ENCODE results near the gene EPHA1.

The EPHA1 gene

DNA sequence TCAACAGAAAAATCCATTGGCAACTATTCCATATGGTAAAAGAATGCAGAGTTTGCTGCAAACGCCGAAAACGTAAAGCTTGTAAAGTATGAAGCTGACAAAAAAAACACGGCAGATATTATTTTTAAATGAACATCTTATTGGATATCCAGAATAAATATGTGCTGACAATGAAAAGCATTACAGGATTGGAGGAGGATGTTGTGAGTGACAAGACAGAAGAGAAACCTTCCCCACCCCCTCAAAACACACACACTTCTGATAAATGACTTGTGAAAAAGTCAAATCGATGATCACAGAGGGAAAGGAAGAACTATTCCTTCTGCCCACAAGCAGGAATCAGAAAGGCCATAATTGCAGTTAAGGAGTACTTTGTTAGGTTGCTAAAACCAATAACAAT, 60.7 kb downstream of the EPHA1 start:
- no peak for DNase-seq (ENCODE audit: low spot score)

- DNase-seq (ENCODE audit: low spot score) = no peak
Measured at GRCh38 chr7:143346018-143346417, 62.6 kb downstream of the EPHA1 start.

- DNase-seq (ENCODE audit: low spot score) = peak; percentile 46
Measured at GRCh38 chr7:143345428-143345900, 63.2 kb downstream of the EPHA1 start.

- no peak for DNase-seq (ENCODE audit: low spot score)
Measured at GRCh38 chr7:143343596-143343995, 65.1 kb downstream of the EPHA1 start.

DNA sequence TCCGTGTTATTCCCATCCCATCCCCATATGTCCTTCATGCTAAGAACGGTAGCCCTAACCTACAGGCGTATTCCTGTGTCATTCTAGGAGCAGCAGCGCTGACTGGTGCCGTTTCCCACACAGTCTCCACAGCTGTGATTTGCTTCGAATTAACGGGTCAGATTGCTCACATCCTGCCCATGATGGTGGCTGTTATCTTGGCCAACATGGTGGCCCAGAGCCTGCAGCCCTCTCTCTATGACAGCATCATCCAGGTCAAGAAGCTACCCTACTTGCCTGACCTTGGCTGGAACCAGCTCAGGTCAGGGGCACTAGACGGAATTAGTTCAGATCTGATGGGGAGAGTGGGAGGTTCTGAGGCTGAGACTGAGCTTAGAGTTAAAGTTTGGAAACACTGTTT, 66.8 kb downstream of the EPHA1 start:
- no peak for DNase-seq (ENCODE audit: low spot score)

Measured in kidney capillary endothelial cell (primary cell).